DMS114 treated with DMSO at 0.1 percent for 48 hours (cell line): ENCODE results near the gene BCR.

Experiments used
- DNase-seq: peaks from one replicate; lab custom pipeline; 2025; ENCODE audit not compliant: unreplicated experiment; lab: John Stamatoyannopoulos, UW

The BCR gene

GRCh38 chr22:23258826-23259170, 78.5 kb downstream of the BCR start:
- DNase-seq: no peak

GRCh38 chr22:23259916-23260644, 79.8 kb downstream of the BCR start:
- no peak for DNase-seq

GRCh38 chr22:23260645-23261581, 80.6 kb downstream of the BCR start:
- DNase-seq: no peak

GRCh38 chr22:23261900-23262450, 81.7 kb downstream of the BCR start:
- no peak for DNase-seq

- no peak for DNase-seq
Observed at GRCh38 chr22:23262518-23263332, 82.4 kb downstream of the BCR start.

GRCh38 chr22:23263651-23264555, 83.6 kb downstream of the BCR start:
- DNase-seq: no peak

- DNase-seq: no peak
Observed at GRCh38 chr22:23264610-23265367, 84.5 kb downstream of the BCR start.

GRCh38 chr22:23265368-23265700, 85.0 kb downstream of the BCR start:
- DNase-seq: no peak

- no peak for DNase-seq
Observed at GRCh38 chr22:23266780-23267179, 86.5 kb downstream of the BCR start.

GRCh38 chr22:23267226-23268043, 87.1 kb downstream of the BCR start:
- DNase-seq: no peak

GRCh38 chr22:23268139-23268712, 87.9 kb downstream of the BCR start:
- no peak for DNase-seq

GRCh38 chr22:23268877-23269276, 88.6 kb downstream of the BCR start:
- DNase-seq: no peak

- DNase-seq: no peak
Observed at GRCh38 chr22:23269441-23270211, 89.3 kb downstream of the BCR start.

- no peak for DNase-seq
Observed at GRCh38 chr22:23270212-23270733, 90.0 kb downstream of the BCR start.

GRCh38 chr22:23270798-23271596, 90.7 kb downstream of the BCR start:
- no peak for DNase-seq

GRCh38 chr22:23271597-23271908, 91.2 kb downstream of the BCR start:
- no peak for DNase-seq

- no peak for DNase-seq
Observed at GRCh38 chr22:23272371-23272770, 92.1 kb downstream of the BCR start.
